HL-60 (cell line): Measurements from ENCODE around the gene PCCA.

Experiments
- DNase-seq, 2 experiments: peaks; one replicate each; pipeline ENCODE4 v3.0.0-alpha.2; 2010 to 2020; ENCODE audit warnings: low read depth in 1 of 2, low spot score in 1 of 2
- H3K27ac ChIP-seq: fragments of 250-450 bp; sonication (Bioruptor Pico); replicated peaks from 2 replicates; pipeline ENCODE4 v1.5.1; 2020; ENCODE audit warnings: mild to moderate bottlenecking, moderate library complexity
- H3K27me3 ChIP-seq: fragments of 250-450 bp; sonication (Bioruptor Pico); 2 replicates; pipeline ENCODE4 v1.5.1; 2021; ENCODE audit warnings: mild to moderate bottlenecking, moderate library complexity; ENCODE audit not compliant: insufficient read depth, poor library complexity, severe bottlenecking
- H3K4me3 ChIP-seq: replicated peaks from 2 replicates; pipeline ENCODE4 v1.5.1; 2011; ENCODE audit warnings: mild to moderate bottlenecking, control low read depth, low read length; ENCODE audit not compliant: insufficient read depth
- GABPA ChIP-seq: IDR thresholded peaks from 2 replicates; pipeline ENCODE4 v1.6.1; 2012; ENCODE audit warnings: low read depth
- POLR2AphosphoS5 ChIP-seq: IDR thresholded peaks from 2 replicates; pipeline ENCODE4 v1.6.1; 2012; ENCODE audit warnings: low read depth
- SPI1 ChIP-seq: IDR thresholded peaks from 2 replicates; pipeline ENCODE4 v1.6.1; 2012; ENCODE audit warnings: low read depth, mild to moderate bottlenecking, borderline replicate concordance
- TF ChIP-seq, protein P1 (sequence below): IDR thresholded peaks from one replicate; pipeline ENCODE4 v1.5.1; 2011; ENCODE audit warnings: low read length, control low read depth, inconsistent platforms; ENCODE audit not compliant: insufficient read depth
- TF ChIP-seq, protein P2 (sequence below): IDR thresholded peaks from 2 replicates; pipeline ENCODE4 v1.6.1; 2012; ENCODE audit warnings: low read depth; ENCODE audit not compliant: insufficient replicate concordance

Gene PCCA

DNA sequence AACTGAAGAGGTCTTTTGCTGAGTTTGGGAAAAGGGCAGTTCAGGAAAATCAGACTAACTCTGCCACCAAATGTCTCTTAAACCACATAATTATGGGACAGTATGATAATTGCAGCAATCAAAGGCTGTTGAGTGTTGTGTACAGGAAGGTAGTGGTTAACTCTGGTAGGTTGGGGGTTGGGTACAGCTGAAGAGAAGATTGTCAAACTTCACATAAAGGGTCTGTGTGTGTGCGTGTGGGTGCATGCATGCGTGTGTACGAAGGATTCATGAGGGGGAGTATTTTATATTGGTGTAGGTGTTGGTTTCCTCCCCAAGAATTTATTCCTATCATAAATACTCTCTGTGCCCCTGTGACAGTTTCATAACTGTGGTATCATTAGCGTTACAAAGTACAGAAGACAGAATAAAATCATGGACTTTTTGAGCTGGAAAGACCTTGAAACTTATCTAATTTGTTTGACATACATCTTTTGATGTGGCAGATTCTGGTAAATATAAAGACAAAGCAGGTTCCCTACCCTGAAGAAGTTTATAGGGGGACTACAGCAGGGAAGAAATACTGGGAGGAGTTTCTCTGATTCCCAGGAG is 94.1 kb downstream of the PCCA start:
- Histone ChIP-seq H3K27me3 (no peaks in the 10 kb centered on the region), H3K27ac (no peak overlapping the region), H3K4me3 (no peak overlapping the region)
- TF ChIP-seq POLR2AphosphoS5 (no peak), GABPA (no peak), SPI1 (no peak)
- TF ChIP-seq, protein P1, sequence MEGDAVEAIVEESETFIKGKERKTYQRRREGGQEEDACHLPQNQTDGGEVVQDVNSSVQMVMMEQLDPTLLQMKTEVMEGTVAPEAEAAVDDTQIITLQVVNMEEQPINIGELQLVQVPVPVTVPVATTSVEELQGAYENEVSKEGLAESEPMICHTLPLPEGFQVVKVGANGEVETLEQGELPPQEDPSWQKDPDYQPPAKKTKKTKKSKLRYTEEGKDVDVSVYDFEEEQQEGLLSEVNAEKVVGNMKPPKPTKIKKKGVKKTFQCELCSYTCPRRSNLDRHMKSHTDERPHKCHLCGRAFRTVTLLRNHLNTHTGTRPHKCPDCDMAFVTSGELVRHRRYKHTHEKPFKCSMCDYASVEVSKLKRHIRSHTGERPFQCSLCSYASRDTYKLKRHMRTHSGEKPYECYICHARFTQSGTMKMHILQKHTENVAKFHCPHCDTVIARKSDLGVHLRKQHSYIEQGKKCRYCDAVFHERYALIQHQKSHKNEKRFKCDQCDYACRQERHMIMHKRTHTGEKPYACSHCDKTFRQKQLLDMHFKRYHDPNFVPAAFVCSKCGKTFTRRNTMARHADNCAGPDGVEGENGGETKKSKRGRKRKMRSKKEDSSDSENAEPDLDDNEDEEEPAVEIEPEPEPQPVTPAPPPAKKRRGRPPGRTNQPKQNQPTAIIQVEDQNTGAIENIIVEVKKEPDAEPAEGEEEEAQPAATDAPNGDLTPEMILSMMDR, result no peak
- TF ChIP-seq, protein P2, sequence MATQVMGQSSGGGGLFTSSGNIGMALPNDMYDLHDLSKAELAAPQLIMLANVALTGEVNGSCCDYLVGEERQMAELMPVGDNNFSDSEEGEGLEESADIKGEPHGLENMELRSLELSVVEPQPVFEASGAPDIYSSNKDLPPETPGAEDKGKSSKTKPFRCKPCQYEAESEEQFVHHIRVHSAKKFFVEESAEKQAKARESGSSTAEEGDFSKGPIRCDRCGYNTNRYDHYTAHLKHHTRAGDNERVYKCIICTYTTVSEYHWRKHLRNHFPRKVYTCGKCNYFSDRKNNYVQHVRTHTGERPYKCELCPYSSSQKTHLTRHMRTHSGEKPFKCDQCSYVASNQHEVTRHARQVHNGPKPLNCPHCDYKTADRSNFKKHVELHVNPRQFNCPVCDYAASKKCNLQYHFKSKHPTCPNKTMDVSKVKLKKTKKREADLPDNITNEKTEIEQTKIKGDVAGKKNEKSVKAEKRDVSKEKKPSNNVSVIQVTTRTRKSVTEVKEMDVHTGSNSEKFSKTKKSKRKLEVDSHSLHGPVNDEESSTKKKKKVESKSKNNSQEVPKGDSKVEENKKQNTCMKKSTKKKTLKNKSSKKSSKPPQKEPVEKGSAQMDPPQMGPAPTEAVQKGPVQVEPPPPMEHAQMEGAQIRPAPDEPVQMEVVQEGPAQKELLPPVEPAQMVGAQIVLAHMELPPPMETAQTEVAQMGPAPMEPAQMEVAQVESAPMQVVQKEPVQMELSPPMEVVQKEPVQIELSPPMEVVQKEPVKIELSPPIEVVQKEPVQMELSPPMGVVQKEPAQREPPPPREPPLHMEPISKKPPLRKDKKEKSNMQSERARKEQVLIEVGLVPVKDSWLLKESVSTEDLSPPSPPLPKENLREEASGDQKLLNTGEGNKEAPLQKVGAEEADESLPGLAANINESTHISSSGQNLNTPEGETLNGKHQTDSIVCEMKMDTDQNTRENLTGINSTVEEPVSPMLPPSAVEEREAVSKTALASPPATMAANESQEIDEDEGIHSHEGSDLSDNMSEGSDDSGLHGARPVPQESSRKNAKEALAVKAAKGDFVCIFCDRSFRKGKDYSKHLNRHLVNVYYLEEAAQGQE, result no peak
- no peak for DNase-seq

DNA sequence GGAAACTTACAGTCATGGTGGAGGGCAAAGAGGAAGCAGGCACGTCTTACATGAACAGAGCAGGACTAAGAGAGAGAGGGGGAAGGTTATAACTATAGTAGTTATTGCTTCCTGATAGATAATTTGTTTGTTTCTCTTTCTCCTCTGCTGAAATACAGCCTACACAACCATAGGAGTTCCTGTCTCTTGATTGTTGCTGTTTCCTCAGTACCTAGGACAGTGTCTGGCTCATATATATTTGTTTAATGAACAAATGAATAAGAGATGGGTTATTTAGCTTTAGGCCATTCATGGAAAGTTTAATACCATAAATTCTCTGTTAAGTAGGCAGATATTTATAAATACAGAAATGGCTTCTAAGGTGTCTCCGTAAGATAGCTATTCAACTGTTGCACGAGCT is 95.2 kb downstream of the PCCA start:
- Histone ChIP-seq H3K27ac (no peak overlapping the region), H3K4me3 (no peak overlapping the region), H3K27me3 (no peaks in the 10 kb centered on the region)
- no peak for DNase-seq
- TF ChIP-seq, protein P2, result peak; percentile 14
- TF ChIP-seq, protein P1, result no peak

DNA sequence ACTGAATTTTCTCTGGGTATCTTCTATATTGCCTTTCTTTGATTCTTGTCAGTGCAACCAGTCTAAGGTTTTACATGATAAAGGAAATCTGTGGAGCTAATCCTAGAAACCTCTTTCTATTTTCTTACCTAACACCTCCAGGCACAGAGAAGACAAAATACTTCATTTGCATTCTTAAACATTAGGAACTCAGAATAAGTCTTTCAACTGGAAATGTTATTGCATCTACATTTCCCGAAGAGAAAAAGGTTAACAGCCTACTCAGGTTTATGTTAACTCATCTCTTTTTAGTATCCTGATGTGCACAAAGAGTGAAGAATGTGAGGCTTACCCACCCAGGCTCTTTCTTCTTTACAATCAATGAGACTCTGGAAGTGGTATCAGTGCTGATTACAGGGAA is 106.7 kb downstream of the PCCA start:
- H3K27ac ChIP-seq, result no peak overlapping the region
- TF ChIP-seq, protein P1, result no peak
- TF ChIP-seq, protein P2, result no peak
- no peak for TF ChIP-seq POLR2AphosphoS5
- TF ChIP-seq GABPA, result no peak
- TF ChIP-seq SPI1, result no peak
- DNase-seq, result no peak

More for the DNA sequence above, 106.7 kb downstream of the PCCA start:
- Histone ChIP-seq H3K27me3 (no peaks in the 10 kb centered on the region), H3K4me3 (no peak overlapping the region)
